ENCODE measurements around the gene NSD2. TPM values are rescaled to one million over a fixed set of nuclear protein-coding genes. Genes with fewer than 3 reads are reported as not detected.

NSD2 gene
- total and polyA plus RNA-seq, 12 donors = 11.1 to 187 (median 25.2) TPM

GRCh38 chr4:1823545-1823932, 47.7 kb upstream of the NSD2 start:
- no peaks in the 10 kb centered on the region for H3K27me3 ChIP-seq
- WGBS, 4 donors = 87 to 97% (median 94%) methylated on average over 10 to 12 of the region's 12 CpGs
- no peak for DNase-seq
- H3K27ac ChIP-seq = no peak overlapping the region
- intact Hi-C loops (cut with DNase I) = no loop called here
- H3K4me3 ChIP-seq = no peak overlapping the region
- H3K9me3 ChIP-seq (replicated peaks in 1 of 3) = no peaks in the 10 kb centered on the region
- H3K4me1 ChIP-seq (replicated peaks in 1 of 2) = no peaks in the 10 kb centered on the region
- TF ChIP-seq POLR2A (IDR thresholded peaks at IDR 0.05) = no peak
- TF ChIP-seq CTCF (IDR thresholded peaks at IDR 0.05) = no peak
- H3K36me3 ChIP-seq (replicated peaks in 1 of 2) = peaks cover 0 to 70% of the 10 kb centered on the region in 2 donors

- Histone ChIP-seq H3K4me3 (no peak overlapping the region), H3K27me3 (no peaks in the 10 kb centered on the region), H3K9me3 (replicated peaks in 1 of 3) (no peaks in the 10 kb centered on the region), H3K4me1 (replicated peaks in 1 of 2) (no peaks in the 10 kb centered on the region), H3K36me3 (replicated peaks in 1 of 2) (peaks cover 0 to 58% of the 10 kb centered on the region in 2 donors), H3K27ac (no peak overlapping the region)
- TF ChIP-seq CTCF (IDR thresholded peaks at IDR 0.05) (no peak), POLR2A (IDR thresholded peaks at IDR 0.05) (no peak)
- 87 to 95% (median 91%) methylated on average over 8 to 11 of the region's 11 CpGs for WGBS, 4 donors
- DNase-seq = no peak
- intact Hi-C loops (cut with DNase I) = no loop called here
These were observed 46.4 kb upstream of the NSD2 start for GRCh38 chr4:1824746-1825145.

- TF ChIP-seq POLR2A (IDR thresholded peaks at IDR 0.05) (no peak), CTCF (IDR thresholded peaks at IDR 0.05) (no peak)
- H3K9me3 ChIP-seq (replicated peaks in 1 of 3) = no peaks in the 10 kb centered on the region
- WGBS, 4 donors = 81 to 84% (median 83%) methylated on average over 17 to 19 of the region's 19 CpGs
- H3K27me3 ChIP-seq = no peaks in the 10 kb centered on the region
- intact Hi-C loops (cut with DNase I) = no loop called here
- no peak for DNase-seq
- H3K36me3 ChIP-seq (replicated peaks in 1 of 2) = peaks cover 0 to 54% of the 10 kb centered on the region in 2 donors
- H3K4me1 ChIP-seq (replicated peaks in 1 of 2) = no peaks in the 10 kb centered on the region
- no peak overlapping the region for H3K27ac ChIP-seq
- H3K4me3 ChIP-seq = no peak overlapping the region
These were observed 45.9 kb upstream of the NSD2 start for GRCh38 chr4:1825326-1825725.

GRCh38 chr4:1826531-1827350, 44.5 kb upstream of the NSD2 start:
- H3K4me3 ChIP-seq = no peak overlapping the region
- H3K4me1 ChIP-seq (replicated peaks in 1 of 2) = no peaks in the 10 kb centered on the region
- H3K36me3 ChIP-seq (replicated peaks in 1 of 2) = peaks cover 0 to 61% of the 10 kb centered on the region in 2 donors
- H3K9me3 ChIP-seq (replicated peaks in 1 of 3) = no peaks in the 10 kb centered on the region
- intact Hi-C loops (cut with DNase I) = no loop called here
- 91 to 96% (median 94%) methylated on average over 20 to 30 of the region's 30 CpGs for WGBS, 4 donors
- no peaks in the 10 kb centered on the region for H3K27me3 ChIP-seq
- H3K27ac ChIP-seq = no peak overlapping the region
- no peak for DNase-seq
- TF ChIP-seq POLR2A (IDR thresholded peaks at IDR 0.05) (no peak), CTCF (IDR thresholded peaks at IDR 0.05) (no peak)
